Stimulated activated naive B cell treated with anti-CD40 and anti-IgM and Interleukin-4, amounts not matched to agents 10 μg/mL and 1 μg/mL and 100 μg/mL, for 72 hours (primary cell): ENCODE data around the gene SENP5.
A peak's percentile ranks its signal among the peaks of the same experiment; 100 is the strongest.

Experiments used
- ATAC-seq, 2 donors: fragments of 150-1000 bp; cut with Tn5 transposase; replicated peaks; 2 replicates each; pipeline ENCODE4 v1.10.0; 2021; ENCODE audit warnings: moderate library complexity in 1 of 2
- DNase-seq: peaks from one replicate; pipeline ENCODE4 v3.0.0; 2021
- H3K27ac Mint-ChIP-seq: one replicate; pipeline ENCODE4 v1.8.0; 2022; ENCODE audit warnings: mild to moderate bottlenecking, mixed read lengths
- H3K27me3 Mint-ChIP-seq, 2 donors: one replicate each; pipeline ENCODE4 v1.8.0; 2022; ENCODE audit warnings: mixed read lengths in 2 of 2
- H3K36me3 Mint-ChIP-seq, 2 donors: one replicate each; pipeline ENCODE4 v1.8.0; 2022; ENCODE audit warnings: mixed read lengths in 2 of 2, mild to moderate bottlenecking in 1 of 2
- H3K4me1 Mint-ChIP-seq, 2 donors: one replicate each; pipeline ENCODE4 v1.8.0; 2022; ENCODE audit warnings: mixed read lengths in 2 of 2, mild to moderate bottlenecking in 1 of 2
- H3K4me3 Mint-ChIP-seq, 2 donors: one replicate each; pipeline ENCODE4 v1.8.0; 2022; ENCODE audit warnings: mild to moderate bottlenecking in 2 of 2, mixed read lengths in 2 of 2, moderate library complexity in 1 of 2
- H3K9me3 Mint-ChIP-seq, 2 donors: one replicate each; pipeline ENCODE4 v1.8.0; 2022; ENCODE audit warnings: mixed read lengths in 2 of 2, mild to moderate bottlenecking in 1 of 2

The SENP5 gene

GRCh38 chr3:196974661-196975060, 106.9 kb downstream of the SENP5 start:
- H3K9me3 Mint-ChIP-seq: no peaks in the 10 kb centered on the region
- ATAC-seq (no peak), DNase-seq (no peak)
- H3K36me3 Mint-ChIP-seq: peaks cover 0 to 3% of the 10 kb centered on the region in 2 donors
- peaks cover 12 to 15% of the 10 kb centered on the region in 2 donors for H3K27me3 Mint-ChIP-seq
- H3K4me3 Mint-ChIP-seq: no peak overlapping the region
- H3K4me1 Mint-ChIP-seq: peaks cover 15 to 20% of the 10 kb centered on the region in 2 donors
- no peak overlapping the region for H3K27ac Mint-ChIP-seq

DNA sequence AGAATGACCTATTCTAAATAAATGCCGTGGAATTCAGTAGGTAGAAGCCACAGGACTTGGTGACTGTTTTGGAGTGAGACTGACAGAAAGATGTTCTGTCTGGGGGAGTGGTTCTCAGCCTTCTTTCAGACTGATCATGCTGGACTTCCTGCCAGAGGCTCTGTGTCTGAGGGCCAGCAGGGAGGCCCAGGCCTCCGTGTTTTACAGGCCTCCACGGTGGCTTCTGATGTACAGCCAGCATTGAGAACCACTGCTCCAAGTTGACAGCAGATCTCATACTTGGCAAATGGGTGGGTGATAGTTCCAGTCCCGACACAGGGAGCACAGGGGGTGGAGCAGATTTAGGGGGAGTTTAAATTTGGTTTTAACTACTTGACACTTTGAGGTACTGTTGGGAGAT, 107.6 kb downstream of the SENP5 start:
- no peaks in the 10 kb centered on the region for H3K9me3 Mint-ChIP-seq
- ATAC-seq (no peak), DNase-seq (no peak)
- H3K36me3 Mint-ChIP-seq: peaks cover 0 to 3% of the 10 kb centered on the region in 2 donors
- H3K27ac Mint-ChIP-seq: no peak overlapping the region
- H3K4me3 Mint-ChIP-seq: no peak overlapping the region
- H3K27me3 Mint-ChIP-seq: peaks cover 12 to 15% of the 10 kb centered on the region in 2 donors
- peaks cover 12 to 16% of the 10 kb centered on the region in 2 donors for H3K4me1 Mint-ChIP-seq

- Mint-ChIP-seq H3K27ac (no peak overlapping the region), H3K27me3 (peaks cover 9 to 10% of the 10 kb centered on the region in 2 donors), H3K4me1 (peaks cover 6 to 8% of the 10 kb centered on the region in 2 donors), H3K9me3 (peaks cover 4% of the 10 kb centered on the region in 2 donors), H3K4me3 (no peak overlapping the region), H3K36me3 (peaks cover 0 to 4% of the 10 kb centered on the region in 2 donors)
- DNase-seq: no peak
- no peak for ATAC-seq
These were observed 109.2 kb downstream of the SENP5 start for GRCh38 chr3:196976941-196977340.

GRCh38 chr3:196979545-196979944, 111.8 kb downstream of the SENP5 start:
- Mint-ChIP-seq H3K4me1 (peaks cover 6 to 8% of the 10 kb centered on the region in 2 donors), H3K27me3 (peaks cover 9 to 17% of the 10 kb centered on the region in 2 donors), H3K36me3 (peaks cover 6 to 11% of the 10 kb centered on the region in 2 donors), H3K4me3 (no peak overlapping the region), H3K9me3 (peaks cover 10 to 12% of the 10 kb centered on the region in 2 donors), H3K27ac (no peak overlapping the region)
- no peak for DNase-seq
- ATAC-seq: no peak

GRCh38 chr3:196981657-196982056, 113.9 kb downstream of the SENP5 start:
- Mint-ChIP-seq H3K9me3 (peaks cover 10 to 12% of the 10 kb centered on the region in 2 donors), H3K4me3 (no peak overlapping the region), H3K36me3 (peaks cover 6 to 11% of the 10 kb centered on the region in 2 donors), H3K4me1 (peaks cover 6 to 8% of the 10 kb centered on the region in 2 donors), H3K27ac (no peak overlapping the region), H3K27me3 (peaks cover 9 to 25% of the 10 kb centered on the region in 2 donors)
- ATAC-seq: peak in 1 of 2 donors; percentile 24
- no peak for DNase-seq

- Mint-ChIP-seq H3K27me3 (peaks cover 9 to 28% of the 10 kb centered on the region in 2 donors), H3K4me1 (peaks cover 6 to 8% of the 10 kb centered on the region in 2 donors), H3K36me3 (peaks cover 6 to 11% of the 10 kb centered on the region in 2 donors), H3K9me3 (peaks cover 10 to 12% of the 10 kb centered on the region in 2 donors), H3K4me3 (no peak overlapping the region), H3K27ac (no peak overlapping the region)
- DNase-seq: no peak
- ATAC-seq: no peak
These were observed 115.5 kb downstream of the SENP5 start for GRCh38 chr3:196983186-196983585.
